Measurements from ENCODE around the gene BMF.
"Not testable (repeated sequence)": the region's sequence is repeated elsewhere in the genome, so short reads cannot be mapped to it uniquely, and the experiment has no call there.

The BMF gene

GRCh38 chr15:40108855-40109735 lies at the start of gene BMF:
BMF (minus strand) TSS chr15:40108879; CDS start chr15:40106086, 2,793 bp downstream.
- DNase-seq (ENCODE audit: insufficient read length, low spot score): peak; percentile 98
- no peak for FAIRE-seq

GRCh38 chr15:40157778-40158447 lies 49.2 kb upstream of the BMF start:
- no peak for TF ChIP-seq CTCF (IDR thresholded peaks at IDR 0.05; ENCODE audit: insufficient read depth, missing control alignments)
- no peak for FAIRE-seq
- no peak for DNase-seq (ENCODE audit: insufficient read length, low spot score)

More at GRCh38 chr15:40108855-40109735, at the start of gene BMF:
- TF ChIP-seq CTCF (IDR thresholded peaks at IDR 0.05; ENCODE audit: insufficient read depth, missing control alignments): peak; percentile 34

- TF ChIP-seq CTCF (IDR thresholded peaks at IDR 0.05; ENCODE audit: insufficient read depth, missing control alignments): no peak
- no peak for DNase-seq (ENCODE audit: insufficient read length, low spot score)
- FAIRE-seq: no peak
These were observed 46.7 kb upstream of the BMF start for GRCh38 chr15:40155270-40155910.

- not testable (repeated sequence) for FAIRE-seq; DNase-seq (ENCODE audit: insufficient read length, low spot score)
These were observed 46.1 kb upstream of the BMF start for GRCh38 chr15:40154821-40155220.

- FAIRE-seq: no peak
- no peak for TF ChIP-seq CTCF (IDR thresholded peaks at IDR 0.05; ENCODE audit: insufficient read depth, missing control alignments)
- DNase-seq (ENCODE audit: insufficient read length, low spot score): no peak
These were observed 43.3 kb upstream of the BMF start for GRCh38 chr15:40151991-40152390.

GRCh38 chr15:40151499-40151898 lies 42.8 kb upstream of the BMF start:
- no peak for TF ChIP-seq CTCF (IDR thresholded peaks at IDR 0.05; ENCODE audit: insufficient read depth, missing control alignments)
- FAIRE-seq (no peak), DNase-seq (ENCODE audit: insufficient read length, low spot score) (no peak)

GRCh38 chr15:40150163-40150925 lies 41.7 kb upstream of the BMF start:
- TF ChIP-seq CTCF (IDR thresholded peaks at IDR 0.05; ENCODE audit: insufficient read depth, missing control alignments): no peak
- FAIRE-seq (no peak), DNase-seq (ENCODE audit: insufficient read length, low spot score) (no peak)
